K562 (cell line): Measurements from ENCODE around the gene BEST4. TPM values are rescaled to one million over a fixed set of nuclear protein-coding genes. Genes with fewer than 3 reads are reported as not detected.
A peak's percentile ranks its signal among the peaks of the same experiment; 100 is the strongest.

ENCODE experiments used
- CBFA2T2 ChIP-seq: fragments of 450-650 bp; conservative IDR thresholded peaks from 2 replicates; pipeline ENCODE4 v1.6.1; 2017; ENCODE audit warnings: mild to moderate bottlenecking
- CTBP1 ChIP-seq: fragments of 450-650 bp; IDR thresholded peaks from 2 replicates; pipeline ENCODE4 v1.6.1; 2016; ENCODE audit warnings: borderline replicate concordance
- HOXB6 ChIP-seq: fragments of 250-450 bp; sonication (Bioruptor Pico); IDR thresholded peaks from 2 replicates; pipeline ENCODE4 v1.5.1; 2022; ENCODE audit warnings: mild to moderate bottlenecking, borderline replicate concordance
- IRF2 ChIP-seq: sonication (generic); formaldehyde crosslinking; IDR thresholded peaks from 2 replicates; pipeline ENCODE4 v1.8.1; 2022; ENCODE audit warnings: mild to moderate bottlenecking, missing genetic modification reagents
- MBD2 ChIP-seq: sonication (generic); IDR thresholded peaks from 2 replicates; pipeline ENCODE4 v1.6.1; 2016; ENCODE audit warnings: low read depth, borderline replicate concordance
- PHB ChIP-seq: fragments of 250-450 bp; sonication (Bioruptor Pico); IDR thresholded peaks from 2 replicates; pipeline ENCODE4 v1.5.0; 2021
- PHTF2 ChIP-seq: fragments of 250-450 bp; sonication (Bioruptor Pico); IDR thresholded peaks from 2 replicates; pipeline ENCODE4 v1.5.0; 2021; ENCODE audit warnings: mild to moderate bottlenecking
- RBBP5 ChIP-seq: fragments of 200-600 bp; sonication (generic); IDR thresholded peaks from 2 replicates; pipeline ENCODE4 v1.6.1; 2012; ENCODE audit warnings: borderline replicate concordance, mild to moderate bottlenecking, low read length, control low read depth, inconsistent platforms; ENCODE audit not compliant: insufficient read depth, poor library complexity, severe bottlenecking
- RUNX1 ChIP-seq: sonication (generic); IDR thresholded peaks from 2 replicates; pipeline ENCODE4 v1.6.1; 2016; ENCODE audit warnings: antibody characterized with exemption, low read depth
- STAG1 ChIP-seq: sonication (generic); formaldehyde crosslinking; IDR thresholded peaks from 2 replicates; pipeline ENCODE4 v1.5.0; 2020; ENCODE audit warnings: missing genetic modification reagents, borderline replicate concordance
- ZNF146 ChIP-seq: IDR thresholded peaks from one replicate; pipeline ENCODE4 v1.6.1; 2018; ENCODE audit warnings: missing compliant biosample characterization; ENCODE audit not compliant: unreplicated experiment
- ZSCAN32 ChIP-seq: fragments of 450-650 bp; formaldehyde crosslinking; IDR thresholded peaks from 2 replicates; pipeline ENCODE4 v1.4.0; 2020; ENCODE audit warnings: mild to moderate bottlenecking, moderate library complexity
- polyA plus RNA-seq, 8 experiments: library from polyadenylated mRNA; depleted of rRNA in 4 of 8; stranded (reverse) in 5 of 8; unstranded in 3 of 8; fragments of >200 nt; fragmentation: Nextera tagmentation in 2 of 8; fragmentation: Illumina TruSeq in 1 of 8; extraction: Ambion mirVana in 2 of 8; extraction: Trizol in 1 of 8; gene quantifications; 2 replicates each; pipeline versions ENCODE4 v1.2.1 to v1.2.3, GENCODE V29; 2011 to 2014; ENCODE audit warnings: inconsistent platforms in 1 of 8, missing spikeins in 1 of 8
- total RNA-seq, 7 experiments: library from RNA; depleted of rRNA in 6 of 7; stranded (reverse); fragments of >200 nt in 6 of 7; fragmentation: Illumina TruSeq in 2 of 7; extraction: Trizol in 2 of 7; gene quantifications; 2 replicates each; pipeline versions ENCODE4 v1.2.1 to v1.2.3, GENCODE V29; 2011 to 2021; ENCODE audit warnings: low replicate concordance in 1 of 7
- TF ChIP-seq, protein P1 (sequence below), 2 experiments: fragments of 450-650 bp; IDR thresholded peaks; 2 replicates each; pipeline ENCODE4 v1.6.1; 2016; ENCODE audit warnings: mild to moderate bottlenecking in 2 of 2, borderline replicate concordance in 1 of 2, low read depth in 1 of 2, moderate library complexity in 1 of 2
- TF ChIP-seq, protein P2 (sequence below): sonication (generic); formaldehyde crosslinking; IDR thresholded peaks from 2 replicates; pipeline ENCODE4 v1.8.0; 2022; ENCODE audit warnings: missing genetic modification reagents, mild to moderate bottlenecking, borderline replicate concordance
- TF ChIP-seq, protein P3 (sequence below): sonication (generic); formaldehyde crosslinking; IDR thresholded peaks from 2 replicates; pipeline ENCODE4 v1.8.1; 2023; ENCODE audit warnings: mild to moderate bottlenecking, missing genetic modification reagents
- TF ChIP-seq, protein P4 (sequence below): fragments of 450-650 bp; conservative IDR thresholded peaks from 2 replicates; pipeline ENCODE4 v1.6.1; 2016; ENCODE audit warnings: missing genetic modification characterization, low read depth, mild to moderate bottlenecking, missing compliant biosample characterization, moderate library complexity

Gene BEST4
- total and polyA plus RNA-seq, 9 of the 15 experiments (the other 6 are each of a cell fraction or from before 2014, with no cell fraction given), result 0.07 to 0.11 TPM; not detected in 7

DNA sequence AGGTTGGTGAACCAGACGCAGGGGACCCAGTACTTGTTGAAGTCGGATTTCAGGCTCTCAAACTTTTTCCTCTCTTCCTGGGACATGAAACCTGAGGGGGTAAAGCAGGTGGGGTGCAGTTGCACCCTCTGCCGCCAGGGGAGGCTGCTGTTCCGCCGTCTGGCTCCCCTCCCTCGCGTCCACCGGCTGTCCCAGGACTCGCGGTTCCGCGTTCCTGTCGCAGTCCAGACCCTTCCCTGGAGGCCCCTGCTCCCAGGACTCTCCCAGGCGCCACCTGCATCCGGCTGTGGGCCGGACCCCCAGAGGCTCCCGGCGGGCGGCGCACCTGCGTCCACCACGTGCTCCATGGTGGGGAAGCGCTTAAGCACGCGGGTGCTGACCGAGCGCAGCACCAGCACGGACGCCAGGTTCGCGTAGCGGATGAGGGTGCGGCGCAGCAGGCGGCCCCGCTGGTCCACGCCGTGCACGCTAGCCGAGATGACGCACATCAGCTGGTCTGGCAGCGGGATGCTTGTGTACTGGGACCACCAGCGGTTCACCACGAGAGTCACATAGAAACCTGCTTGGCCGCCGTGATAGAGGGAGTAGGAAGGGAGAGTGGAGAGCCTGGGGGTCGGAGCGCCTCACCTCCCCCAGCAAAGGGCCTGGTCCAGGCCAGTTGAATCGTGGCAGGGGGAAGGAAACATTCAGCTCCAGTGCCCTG is 1.7 kb downstream of the BEST4 start (continued):
- peak; percentile 90 for TF ChIP-seq STAG1 (CRISPR knock-in tag)
- TF ChIP-seq, protein P1, sequence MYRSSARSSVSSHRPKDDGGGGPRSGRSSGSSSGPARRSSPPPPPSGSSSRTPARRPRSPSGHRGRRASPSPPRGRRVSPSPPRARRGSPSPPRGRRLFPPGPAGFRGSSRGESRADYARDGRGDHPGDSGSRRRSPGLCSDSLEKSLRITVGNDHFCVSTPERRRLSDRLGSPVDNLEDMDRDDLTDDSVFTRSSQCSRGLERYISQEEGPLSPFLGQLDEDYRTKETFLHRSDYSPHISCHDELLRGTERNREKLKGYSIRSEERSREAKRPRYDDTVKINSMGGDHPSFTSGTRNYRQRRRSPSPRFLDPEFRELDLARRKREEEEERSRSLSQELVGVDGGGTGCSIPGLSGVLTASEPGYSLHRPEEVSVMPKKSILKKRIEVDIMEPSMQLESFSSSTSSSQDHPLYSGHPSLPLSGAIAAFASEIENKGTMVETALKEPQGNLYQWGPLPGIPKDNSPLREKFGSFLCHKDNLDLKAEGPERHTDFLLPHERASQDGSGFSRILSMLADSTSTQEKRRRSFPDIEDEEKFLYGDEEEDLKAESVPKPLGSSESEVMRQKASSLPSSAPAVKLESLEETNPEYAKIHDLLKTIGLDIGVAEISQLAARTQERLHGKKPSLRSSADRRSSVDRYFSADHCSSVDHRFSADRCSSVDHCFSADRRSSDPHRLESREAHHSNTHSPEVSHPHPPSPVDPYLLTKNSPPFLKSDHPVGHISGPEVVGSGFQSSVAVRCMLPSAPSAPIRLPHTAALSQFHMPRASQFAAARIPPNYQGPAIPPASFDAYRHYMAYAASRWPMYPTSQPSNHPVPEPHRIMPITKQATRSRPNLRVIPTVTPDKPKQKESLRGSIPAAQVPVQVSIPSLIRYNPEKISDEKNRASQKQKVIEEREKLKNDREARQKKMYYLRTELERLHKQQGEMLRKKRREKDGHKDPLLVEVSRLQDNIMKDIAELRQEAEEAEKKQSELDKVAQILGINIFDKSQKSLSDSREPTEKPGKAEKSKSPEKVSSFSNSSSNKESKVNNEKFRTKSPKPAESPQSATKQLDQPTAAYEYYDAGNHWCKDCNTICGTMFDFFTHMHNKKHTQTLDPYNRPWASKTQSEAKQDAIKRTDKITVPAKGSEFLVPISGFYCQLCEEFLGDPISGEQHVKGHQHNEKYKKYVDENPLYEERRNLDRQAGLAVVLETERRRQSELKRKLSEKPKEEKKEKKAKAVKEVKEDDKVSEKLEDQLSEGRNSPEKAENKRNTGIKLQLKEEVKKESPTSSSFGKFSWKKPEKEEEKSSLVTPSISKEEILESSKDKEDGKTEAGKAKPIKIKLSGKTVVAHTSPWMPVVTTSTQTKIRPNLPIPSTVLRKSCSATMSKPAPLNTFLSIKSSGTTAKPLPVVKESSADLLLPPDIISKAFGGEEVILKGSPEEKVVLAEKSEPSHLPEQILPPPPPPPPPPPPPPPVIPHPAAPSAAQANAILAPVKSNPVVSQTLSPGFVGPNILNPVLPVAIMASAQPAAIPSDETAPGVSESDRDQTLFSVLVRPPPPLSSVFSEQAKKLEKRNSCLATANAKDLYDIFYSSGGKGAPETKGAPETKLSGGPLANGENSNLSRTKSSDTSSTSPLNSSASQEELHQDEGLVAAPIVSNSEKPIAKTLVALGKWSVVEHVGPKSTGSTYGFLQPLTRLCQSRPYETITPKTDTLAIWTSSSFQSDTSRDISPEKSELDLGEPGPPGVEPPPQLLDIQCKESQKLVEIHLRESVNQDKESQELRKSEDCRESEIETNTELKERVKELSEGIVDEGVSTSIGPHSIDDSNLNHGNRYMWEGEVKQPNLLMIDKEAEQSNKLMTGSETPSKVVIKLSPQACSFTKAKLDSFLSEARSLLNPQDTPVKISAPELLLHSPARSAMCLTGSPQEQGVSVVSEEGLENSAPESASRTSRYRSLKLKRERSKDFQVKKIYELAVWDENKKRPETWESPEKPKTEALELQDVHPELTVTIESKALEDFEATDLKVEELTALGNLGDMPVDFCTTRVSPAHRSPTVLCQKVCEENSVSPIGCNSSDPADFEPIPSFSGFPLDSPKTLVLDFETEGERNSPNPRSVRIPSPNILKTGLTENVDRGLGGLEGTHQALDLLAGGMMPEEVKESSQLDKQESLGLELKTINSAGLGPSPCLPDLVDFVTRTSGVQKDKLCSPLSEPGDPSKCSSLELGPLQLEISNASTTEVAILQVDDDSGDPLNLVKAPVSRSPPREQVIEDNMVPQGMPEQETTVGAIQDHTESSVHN (IDR thresholded peaks at IDR 0.05; ENCODE audit: borderline replicate concordance in 1 of 2, low read depth in 1 of 2), result no peak
- TF ChIP-seq, protein P2, sequence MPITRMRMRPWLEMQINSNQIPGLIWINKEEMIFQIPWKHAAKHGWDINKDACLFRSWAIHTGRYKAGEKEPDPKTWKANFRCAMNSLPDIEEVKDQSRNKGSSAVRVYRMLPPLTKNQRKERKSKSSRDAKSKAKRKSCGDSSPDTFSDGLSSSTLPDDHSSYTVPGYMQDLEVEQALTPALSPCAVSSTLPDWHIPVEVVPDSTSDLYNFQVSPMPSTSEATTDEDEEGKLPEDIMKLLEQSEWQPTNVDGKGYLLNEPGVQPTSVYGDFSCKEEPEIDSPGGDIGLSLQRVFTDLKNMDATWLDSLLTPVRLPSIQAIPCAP (CRISPR knock-in tag), result no peak
- no peak for TF ChIP-seq ZSCAN32 (CRISPR knock-in tag)
- TF ChIP-seq MBD2, result peak; percentile 33; the same call in 1 of the 2 replicates
- no peak for TF ChIP-seq PHTF2 (CRISPR knock-in tag)
- no peak for TF ChIP-seq PHB (CRISPR knock-in tag)
- peak; percentile 16 for TF ChIP-seq RBBP5
- no peak for TF ChIP-seq RUNX1
- TF ChIP-seq, protein P3, sequence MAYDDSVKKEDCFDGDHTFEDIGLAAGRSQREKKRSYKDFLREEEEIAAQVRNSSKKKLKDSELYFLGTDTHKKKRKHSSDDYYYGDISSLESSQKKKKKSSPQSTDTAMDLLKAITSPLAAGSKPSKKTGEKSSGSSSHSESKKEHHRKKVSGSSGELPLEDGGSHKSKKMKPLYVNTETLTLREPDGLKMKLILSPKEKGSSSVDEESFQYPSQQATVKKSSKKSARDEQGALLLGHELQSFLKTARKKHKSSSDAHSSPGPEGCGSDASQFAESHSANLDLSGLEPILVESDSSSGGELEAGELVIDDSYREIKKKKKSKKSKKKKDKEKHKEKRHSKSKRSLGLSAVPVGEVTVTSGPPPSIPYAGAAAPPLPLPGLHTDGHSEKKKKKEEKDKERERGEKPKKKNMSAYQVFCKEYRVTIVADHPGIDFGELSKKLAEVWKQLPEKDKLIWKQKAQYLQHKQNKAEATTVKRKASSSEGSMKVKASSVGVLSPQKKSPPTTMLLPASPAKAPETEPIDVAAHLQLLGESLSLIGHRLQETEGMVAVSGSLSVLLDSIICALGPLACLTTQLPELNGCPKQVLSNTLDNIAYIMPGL, result no peak
- no peak for TF ChIP-seq HOXB6 (CRISPR knock-in tag)
- TF ChIP-seq IRF2 (CRISPR knock-in tag), result no peak
- no peak for TF ChIP-seq CBFA2T2
- TF ChIP-seq, protein P4, sequence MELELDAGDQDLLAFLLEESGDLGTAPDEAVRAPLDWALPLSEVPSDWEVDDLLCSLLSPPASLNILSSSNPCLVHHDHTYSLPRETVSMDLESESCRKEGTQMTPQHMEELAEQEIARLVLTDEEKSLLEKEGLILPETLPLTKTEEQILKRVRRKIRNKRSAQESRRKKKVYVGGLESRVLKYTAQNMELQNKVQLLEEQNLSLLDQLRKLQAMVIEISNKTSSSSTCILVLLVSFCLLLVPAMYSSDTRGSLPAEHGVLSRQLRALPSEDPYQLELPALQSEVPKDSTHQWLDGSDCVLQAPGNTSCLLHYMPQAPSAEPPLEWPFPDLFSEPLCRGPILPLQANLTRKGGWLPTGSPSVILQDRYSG (tag), result no peak
- TF ChIP-seq ZNF146, result no peak
- TF ChIP-seq CTBP1, result peak; percentile 22; the same call in 1 of the 2 replicates
